ENCODE measurements around the gene RNF41.

The RNF41 gene

DNA sequence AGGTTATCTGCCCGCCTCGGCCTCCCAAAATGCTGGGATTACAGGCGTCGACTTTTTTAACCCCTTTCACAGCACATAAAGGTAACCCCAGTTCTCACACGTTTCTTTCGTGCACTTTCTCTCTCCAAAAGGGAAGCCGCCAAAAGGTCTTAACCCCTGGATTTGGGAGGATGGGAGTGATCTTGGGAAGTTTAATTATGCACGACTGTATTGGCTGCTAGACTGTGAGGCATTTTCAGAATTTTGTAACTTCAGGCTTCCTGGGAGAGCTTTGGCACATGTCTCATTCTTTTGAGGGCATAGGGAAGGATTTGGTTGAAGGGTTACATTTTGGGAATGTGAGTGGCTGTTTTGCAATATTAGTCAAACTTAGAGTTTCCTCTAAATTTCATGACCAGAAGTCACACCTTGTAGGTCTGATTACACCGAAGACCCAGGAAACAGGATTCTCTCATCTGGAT lies 31.0 kb downstream of the RNF41 start:
- TF ChIP-seq, protein P1, sequence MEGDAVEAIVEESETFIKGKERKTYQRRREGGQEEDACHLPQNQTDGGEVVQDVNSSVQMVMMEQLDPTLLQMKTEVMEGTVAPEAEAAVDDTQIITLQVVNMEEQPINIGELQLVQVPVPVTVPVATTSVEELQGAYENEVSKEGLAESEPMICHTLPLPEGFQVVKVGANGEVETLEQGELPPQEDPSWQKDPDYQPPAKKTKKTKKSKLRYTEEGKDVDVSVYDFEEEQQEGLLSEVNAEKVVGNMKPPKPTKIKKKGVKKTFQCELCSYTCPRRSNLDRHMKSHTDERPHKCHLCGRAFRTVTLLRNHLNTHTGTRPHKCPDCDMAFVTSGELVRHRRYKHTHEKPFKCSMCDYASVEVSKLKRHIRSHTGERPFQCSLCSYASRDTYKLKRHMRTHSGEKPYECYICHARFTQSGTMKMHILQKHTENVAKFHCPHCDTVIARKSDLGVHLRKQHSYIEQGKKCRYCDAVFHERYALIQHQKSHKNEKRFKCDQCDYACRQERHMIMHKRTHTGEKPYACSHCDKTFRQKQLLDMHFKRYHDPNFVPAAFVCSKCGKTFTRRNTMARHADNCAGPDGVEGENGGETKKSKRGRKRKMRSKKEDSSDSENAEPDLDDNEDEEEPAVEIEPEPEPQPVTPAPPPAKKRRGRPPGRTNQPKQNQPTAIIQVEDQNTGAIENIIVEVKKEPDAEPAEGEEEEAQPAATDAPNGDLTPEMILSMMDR (conservative IDR thresholded peaks at IDR 0.05; ENCODE audit: low read depth, low read length), result no peak
- peak overlapping the region; percentile 93 for H3K4me3 ChIP-seq (ENCODE audit: low read length)
- DNase-seq (ENCODE audit: low read depth), result no peak

DNA sequence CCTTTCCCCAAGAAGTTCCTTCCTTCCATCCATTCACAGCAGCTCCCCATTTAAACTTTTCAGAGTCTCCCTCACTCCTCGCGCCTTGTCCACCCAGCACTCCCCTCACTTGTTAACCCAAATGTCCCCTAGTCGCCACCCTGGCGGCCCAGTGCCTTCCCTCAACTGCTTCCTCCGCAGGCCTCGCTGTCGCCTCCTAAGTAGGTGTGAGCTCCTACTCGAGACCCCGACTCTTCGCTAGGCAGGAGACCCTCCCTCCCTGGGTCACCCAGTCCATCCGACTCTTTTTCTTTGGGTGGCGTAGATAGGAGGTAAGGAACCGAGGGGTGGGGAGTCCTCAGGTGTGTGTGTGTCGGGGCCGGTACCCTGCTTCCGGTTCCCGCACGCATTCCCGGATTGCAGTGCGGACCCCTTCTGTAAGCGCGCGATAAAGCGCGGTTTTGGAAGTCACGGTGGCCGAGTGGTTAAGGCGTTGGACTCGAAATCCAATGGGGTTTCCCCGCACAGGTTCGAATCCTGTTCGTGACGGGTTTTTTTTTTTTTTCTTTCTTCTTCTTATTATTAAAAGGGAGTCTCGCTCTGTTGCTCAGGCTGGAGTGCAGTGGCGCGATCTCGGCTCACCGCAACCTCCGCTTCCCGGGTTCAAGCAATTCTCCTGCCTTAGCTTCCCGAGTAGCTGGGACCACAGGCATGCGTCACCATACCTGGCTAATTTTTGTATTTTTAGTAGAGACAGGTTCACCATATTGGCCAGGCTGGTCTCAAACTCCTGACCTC lies 31.6 kb downstream of the RNF41 start:
- H3K4me3 ChIP-seq (ENCODE audit: low read length), result peak overlapping the region; percentile 93
- peak; percentile 32 for DNase-seq (ENCODE audit: low read depth)
- TF ChIP-seq, protein P1 (conservative IDR thresholded peaks at IDR 0.05; ENCODE audit: low read depth, low read length), result no peak

DNA sequence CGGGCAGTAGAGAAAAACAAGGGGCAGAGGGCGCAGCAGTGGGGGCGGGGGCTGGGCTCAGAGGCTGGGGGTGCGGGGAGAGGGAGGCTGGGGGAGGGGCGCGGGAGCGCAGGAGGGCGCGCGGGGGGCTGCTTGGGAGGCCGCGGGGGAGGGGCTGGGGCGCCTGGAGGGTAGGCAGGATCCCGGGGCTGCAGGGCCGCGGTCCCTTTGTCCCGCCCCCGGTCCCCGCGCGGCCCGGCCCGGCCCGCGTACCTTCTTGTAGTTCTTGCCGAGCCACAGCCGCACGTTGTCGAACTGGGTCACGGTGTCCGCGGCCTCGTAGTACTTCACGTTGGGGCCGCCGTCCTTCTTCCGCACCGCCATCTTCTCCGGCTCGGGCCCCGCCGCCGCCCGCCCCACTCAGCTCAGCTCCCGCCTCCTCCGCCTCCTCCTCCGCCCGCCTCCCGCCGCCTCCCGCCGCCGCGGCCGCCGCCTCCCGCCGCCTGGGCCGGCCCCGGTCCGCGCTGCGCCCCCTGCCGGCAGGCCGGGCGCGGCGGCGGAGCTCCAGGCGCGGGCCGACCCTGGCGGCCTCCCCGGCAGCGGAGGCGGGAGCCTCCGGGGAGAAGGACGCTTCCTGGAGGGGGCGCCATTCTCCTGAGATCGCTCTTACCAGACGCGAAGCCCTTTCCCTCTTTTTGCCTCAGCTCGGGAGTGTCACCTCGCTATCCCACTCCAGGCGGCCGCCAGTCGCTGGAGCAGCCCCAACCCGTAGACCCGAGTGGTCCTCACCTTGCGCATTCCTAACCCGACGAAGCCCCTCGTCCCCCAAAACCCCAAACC lies 32.4 kb downstream of the RNF41 start, which contains the start of gene SMARCC2:
TSS of gene SMARCC2 (minus strand) at position 385 of the 819 bp plus-strand sequence. CDS start at position 363, 22 bp downstream.
- peak; percentile 39 for DNase-seq (ENCODE audit: low read depth)
- H3K4me3 ChIP-seq (ENCODE audit: low read length), result peak within 1 kb of the TSS; percentile 93
- TF ChIP-seq, protein P1 (conservative IDR thresholded peaks at IDR 0.05; ENCODE audit: low read depth, low read length), result peak; percentile 67

DNA sequence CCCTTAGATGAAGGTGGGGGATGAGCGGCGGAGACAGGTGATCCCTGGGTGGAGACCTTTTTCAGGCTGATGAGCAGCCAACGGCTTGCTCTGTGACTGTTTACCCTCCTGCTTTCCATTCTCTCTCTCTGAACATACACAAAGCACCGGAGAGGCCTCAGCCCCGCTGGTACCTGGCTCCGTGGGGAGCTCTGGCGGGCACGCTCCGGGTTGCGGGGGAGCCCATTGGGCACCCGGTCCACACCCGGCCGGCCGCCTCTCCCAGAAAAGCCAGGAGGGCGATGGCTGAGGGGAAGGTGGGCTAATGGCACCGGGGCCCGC lies 33.0 kb downstream of the RNF41 start:
- peak overlapping the region; percentile 85 for H3K4me3 ChIP-seq (ENCODE audit: low read length)
- no peak for DNase-seq (ENCODE audit: low read depth)
- TF ChIP-seq, protein P1 (conservative IDR thresholded peaks at IDR 0.05; ENCODE audit: low read depth, low read length), result no peak

DNA sequence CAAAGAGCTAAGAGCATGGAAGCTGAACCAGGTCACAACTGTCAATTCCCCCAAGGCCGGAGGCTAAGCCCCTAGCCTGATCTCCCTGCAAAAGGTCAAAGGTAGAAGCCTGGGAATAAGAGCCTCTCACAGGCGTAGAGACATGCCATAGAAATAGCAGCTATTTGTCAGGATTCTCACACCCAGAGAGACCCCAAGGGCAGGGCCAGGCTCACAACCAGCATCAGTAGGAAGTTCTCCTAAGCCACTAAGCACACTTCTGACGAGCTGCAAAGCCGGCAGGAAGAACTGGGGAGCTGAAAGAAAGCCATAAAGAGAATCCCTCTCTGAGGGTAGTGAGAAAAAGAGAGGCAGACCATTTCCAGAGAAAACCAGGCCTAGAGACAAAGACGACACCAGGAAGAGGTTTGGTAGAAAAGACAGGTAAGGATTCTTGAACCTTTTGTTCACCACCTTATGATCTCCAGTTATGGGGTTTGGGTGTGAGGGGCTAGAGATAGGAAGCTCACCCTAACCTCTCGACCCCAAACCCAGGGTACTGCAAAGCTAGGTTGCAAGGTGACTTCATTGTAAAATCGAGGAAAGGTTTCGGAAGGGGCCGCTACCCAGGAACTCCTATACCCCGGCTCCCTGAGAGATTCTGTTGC lies 33.5 kb downstream of the RNF41 start:
- DNase-seq (ENCODE audit: low read depth), result no peak
- TF ChIP-seq, protein P1 (conservative IDR thresholded peaks at IDR 0.05; ENCODE audit: low read depth, low read length), result no peak
- H3K4me3 ChIP-seq (ENCODE audit: low read length), result peak overlapping the region; percentile 85

DNA sequence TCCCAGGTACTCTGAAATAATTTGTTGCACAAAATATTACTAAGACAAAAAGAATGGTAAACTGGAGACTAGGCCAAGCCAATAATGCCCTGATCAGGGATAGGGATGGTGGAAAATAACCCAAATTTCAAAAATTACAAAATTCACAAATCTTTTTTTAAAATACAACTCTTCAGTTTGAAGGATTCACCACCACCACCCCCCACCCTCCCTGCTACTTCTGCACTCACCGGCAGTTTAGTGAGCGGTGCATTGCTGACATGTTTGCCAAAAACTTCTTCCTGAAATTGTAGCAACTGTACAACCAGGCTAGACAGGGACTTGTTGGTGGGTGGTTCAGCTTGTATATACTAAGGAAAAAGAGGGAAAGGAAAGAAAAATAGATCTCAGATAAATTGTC lies 34.8 kb downstream of the RNF41 start:
- no peak overlapping the region for H3K4me3 ChIP-seq (ENCODE audit: low read length)

More for the DNA sequence above, 34.8 kb downstream of the RNF41 start:
- DNase-seq (ENCODE audit: low read depth), result no peak
- TF ChIP-seq, protein P1 (conservative IDR thresholded peaks at IDR 0.05; ENCODE audit: low read depth, low read length), result no peak
